A673 (cell line): ENCODE data around the gene LMO7.

ENCODE experiments used
- CTCF ChIP-seq: fragments of 300-800, 200-600 bp; sonication (generic); conservative IDR thresholded peaks from 2 replicates; pipeline ENCODE4 v1.5.1; 2017; ENCODE audit warnings: low read depth, mild to moderate bottlenecking, antibody characterized with exemption, low read length, moderate library complexity, mixed read lengths
- EZH2 ChIP-seq: fragments of 200-600 bp; sonication (generic); IDR thresholded peaks from 2 replicates; pipeline ENCODE4 v1.6.1; 2017; ENCODE audit warnings: borderline replicate concordance, low read depth, mild to moderate bottlenecking, mixed read lengths, antibody characterized with exemption, low read length; ENCODE audit not compliant: poor library complexity, severe bottlenecking

GRCh38 chr13:75801388-75801945 lies 165.3 kb downstream of the LMO7 start:
- TF ChIP-seq CTCF (no peak), EZH2 (no peak)
